GM18502 (cell line): Measurements from ENCODE around the gene SCRN2.

Source experiments
- ATAC-seq: cut with Tn5 transposase; IDR thresholded peaks from one replicate; pipeline ENCODE4 v1.9.1; 2021; ENCODE audit warnings: mild to moderate bottlenecking; ENCODE audit not compliant: unreplicated experiment, poor library complexity

The SCRN2 gene

DNA sequence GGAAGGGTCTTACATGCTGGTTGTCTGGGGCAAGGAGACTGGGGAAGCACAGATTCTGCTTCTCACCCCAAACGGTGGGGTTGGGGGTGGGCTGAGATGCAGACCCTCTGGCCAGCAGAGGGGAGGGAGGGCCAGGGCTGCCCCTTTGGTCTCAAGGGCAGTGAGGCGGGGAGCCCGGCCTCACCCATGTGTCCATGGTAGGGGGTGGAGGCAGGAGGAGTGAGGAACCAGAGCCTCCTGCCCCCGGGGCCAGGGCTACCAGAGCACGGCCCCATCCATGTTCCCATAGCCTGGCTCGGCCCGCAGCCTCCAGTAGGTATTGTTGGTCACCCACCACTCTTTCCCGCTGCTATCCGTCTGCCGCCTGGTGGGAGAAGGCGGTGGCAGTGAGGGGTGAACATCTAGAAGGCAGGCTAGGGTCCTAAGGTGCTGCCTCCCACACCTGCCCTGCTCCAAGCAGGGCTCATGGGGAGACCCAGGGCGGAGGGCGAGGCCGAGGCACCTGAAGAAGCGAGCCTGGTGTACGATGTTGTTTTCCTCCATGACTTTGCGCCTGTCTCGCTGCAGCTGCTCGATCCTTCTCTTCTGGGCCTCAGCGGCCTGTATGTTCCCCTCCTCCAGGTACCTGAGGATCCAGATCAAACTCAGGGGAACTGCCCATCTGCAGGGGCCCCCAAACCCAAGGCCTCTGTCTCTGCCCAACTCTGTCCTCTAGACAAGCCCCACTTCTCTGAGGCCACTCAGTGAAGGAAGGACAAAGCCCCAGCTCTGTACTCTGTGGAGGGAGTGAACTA lies 32.8 kb downstream of the SCRN2 start:
- no peak for ATAC-seq

DNA sequence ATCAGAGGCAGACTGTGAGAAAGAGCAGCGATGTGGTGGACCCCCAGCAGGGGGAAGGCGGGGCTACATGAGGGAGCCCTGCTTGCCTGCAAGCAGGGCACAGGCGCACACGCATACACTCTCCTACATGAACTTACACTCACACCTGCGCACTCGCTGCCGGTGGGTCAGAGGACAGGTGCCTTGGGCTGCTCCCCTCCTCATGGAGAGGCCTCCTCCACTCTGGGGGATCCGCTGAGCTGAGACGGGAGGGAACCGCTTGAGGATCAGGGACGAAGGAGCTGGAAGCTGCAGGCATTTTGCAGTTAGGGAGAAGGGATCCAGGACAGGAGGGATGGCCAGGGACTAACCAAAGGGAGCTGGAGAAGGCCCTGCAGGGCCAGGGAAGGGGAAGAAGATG lies 33.7 kb downstream of the SCRN2 start:
- no peak for ATAC-seq

DNA sequence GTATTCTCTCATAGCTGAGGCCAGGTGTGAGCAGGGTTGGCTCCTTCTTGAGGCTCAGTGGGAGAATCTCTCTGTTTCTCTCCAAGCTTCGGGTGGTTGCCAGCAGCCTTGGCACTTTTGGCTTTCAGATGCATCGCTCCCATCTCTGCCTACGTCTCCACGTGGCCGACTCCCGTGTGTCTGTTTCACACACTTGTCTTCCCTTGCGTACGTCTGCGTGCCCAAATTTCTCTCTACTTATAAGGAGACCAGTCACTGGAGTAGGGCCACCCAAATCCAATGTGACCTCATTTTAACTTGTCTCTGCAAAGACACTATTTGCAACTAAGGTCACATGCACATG lies 34.2 kb downstream of the SCRN2 start:
- no peak for ATAC-seq

DNA sequence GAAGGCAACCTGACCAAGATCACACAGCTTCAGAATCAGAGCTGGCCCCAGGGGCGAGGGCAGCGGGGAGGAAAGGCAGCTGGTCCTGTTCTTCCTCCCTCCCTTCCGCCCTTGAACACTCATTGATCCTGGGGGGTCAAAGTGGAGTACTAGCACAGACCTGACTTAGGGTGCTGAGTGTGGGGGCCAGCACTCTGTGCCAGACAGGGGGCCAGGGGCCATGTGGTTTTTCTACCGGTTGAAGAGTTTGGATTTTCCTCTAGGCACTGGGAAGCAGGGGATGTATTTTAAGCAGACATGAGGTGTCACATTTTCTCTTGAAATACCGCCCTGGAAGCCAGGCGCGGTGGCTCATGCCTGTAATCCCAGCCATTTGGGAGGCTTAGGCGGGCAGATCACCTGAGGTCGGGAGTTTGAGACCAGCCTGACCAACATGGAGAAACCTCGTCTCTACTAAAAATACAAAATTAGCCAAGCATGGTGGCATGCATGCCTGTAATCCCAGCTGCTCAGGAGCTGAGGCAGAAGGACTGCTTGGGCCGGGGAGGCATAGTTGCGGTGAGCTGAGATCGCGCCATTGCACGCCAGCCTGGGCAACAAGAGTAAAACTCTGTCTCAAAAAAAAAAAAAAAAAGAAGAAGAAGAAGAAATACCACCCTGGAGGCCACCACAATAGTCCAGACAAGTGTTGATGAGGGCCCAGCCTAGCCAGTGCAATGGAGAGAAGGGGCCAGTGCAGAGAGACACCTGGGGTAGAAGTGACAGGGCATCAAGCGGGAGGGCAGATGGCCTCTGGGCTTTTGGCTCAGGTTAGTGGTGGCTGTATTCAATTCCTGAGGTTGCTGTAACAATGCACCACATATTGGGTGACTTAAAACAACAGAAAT lies 34.8 kb downstream of the SCRN2 start:
- ATAC-seq = no peak

DNA sequence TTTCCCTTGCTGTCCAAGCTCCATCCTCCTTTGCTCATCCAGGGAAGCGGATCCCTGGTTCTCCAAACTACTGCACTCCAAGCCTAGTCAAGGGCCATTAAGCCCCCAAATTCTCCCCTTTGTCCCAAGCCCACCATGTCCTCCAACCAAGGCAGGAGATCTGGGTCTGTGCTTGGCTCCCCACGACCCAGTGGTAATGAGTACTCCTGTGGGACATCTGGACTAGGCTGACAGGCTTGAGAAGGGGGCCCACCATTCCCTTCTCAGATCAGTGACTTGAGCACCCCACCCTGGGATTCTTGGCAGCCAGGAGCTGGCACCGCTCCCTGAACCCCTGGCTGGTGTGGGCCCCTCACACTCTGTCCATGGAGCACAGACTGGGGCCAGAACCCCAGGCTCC lies 36.6 kb downstream of the SCRN2 start:
- ATAC-seq = no peak

DNA sequence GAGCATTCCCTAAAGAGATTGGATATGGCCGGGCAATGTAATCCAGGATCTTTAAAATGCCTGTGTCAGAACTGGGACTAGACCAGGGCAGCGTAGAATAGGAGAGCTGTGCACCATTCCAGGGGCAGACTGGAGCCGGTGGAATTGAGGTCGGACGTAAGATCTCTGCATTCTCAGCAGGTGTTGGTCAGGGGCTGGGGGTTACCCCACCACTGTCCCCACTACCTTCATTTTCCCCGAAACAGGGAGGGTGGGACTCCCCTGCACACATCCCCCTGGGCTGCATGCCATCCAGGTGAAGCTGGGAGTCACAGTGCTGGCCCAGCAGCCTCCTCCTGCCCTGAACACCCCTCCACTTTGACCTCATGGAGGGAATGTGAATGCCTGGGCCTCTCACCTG lies 37.3 kb downstream of the SCRN2 start:
- ATAC-seq = no peak

DNA sequence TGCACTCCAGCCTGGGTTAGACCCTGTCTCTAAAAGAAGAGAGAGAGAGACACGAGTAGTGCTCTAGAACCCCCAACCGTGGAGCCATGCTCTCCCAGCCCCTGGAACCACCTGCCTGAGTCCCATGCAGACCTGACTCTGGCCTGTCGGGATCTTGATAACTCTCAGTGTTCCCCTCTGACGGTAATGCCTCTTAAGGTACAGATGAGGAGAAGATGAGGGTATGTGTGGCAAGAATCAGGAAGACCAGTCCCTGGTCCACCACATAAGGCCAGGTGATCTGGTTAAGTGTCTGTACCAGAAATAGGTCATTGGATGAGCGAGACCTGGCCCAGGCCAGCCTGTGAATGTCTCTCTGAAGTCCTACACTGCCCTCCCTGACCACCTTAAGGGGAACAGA lies 37.9 kb downstream of the SCRN2 start:
- ATAC-seq = no peak

DNA sequence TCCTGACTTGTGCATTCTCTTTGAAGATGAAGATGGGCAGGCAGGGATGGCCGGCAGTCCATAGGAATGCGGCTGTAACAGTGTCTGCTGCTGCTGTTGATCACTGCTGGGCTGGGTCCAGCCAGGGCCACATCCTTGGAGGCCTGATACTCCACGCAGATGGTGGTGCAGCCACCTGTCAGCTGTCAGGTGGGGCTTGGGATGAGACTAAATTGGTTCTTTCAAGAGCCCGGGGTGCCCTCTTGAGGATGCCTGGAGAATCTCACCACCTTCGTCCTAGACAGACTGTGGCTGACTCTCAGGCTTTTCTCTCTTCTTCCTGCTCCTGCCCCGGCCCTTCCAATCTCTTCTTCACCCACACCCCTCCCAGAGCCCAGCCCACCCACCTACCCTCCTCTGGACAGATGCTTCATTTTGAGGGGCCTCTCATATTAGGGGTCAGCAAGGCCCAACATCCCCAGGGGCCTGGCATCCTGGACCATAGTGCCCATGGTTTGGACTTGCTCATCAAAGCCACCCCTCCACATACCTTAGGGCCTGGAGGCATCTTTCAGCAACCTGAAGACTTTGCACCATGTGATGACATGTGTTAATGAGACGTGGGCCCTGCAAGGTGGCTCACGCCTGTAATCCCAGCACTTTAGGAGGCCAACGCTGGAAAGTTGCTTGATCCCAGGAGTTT lies 38.6 kb downstream of the SCRN2 start:
- ATAC-seq = no peak

DNA sequence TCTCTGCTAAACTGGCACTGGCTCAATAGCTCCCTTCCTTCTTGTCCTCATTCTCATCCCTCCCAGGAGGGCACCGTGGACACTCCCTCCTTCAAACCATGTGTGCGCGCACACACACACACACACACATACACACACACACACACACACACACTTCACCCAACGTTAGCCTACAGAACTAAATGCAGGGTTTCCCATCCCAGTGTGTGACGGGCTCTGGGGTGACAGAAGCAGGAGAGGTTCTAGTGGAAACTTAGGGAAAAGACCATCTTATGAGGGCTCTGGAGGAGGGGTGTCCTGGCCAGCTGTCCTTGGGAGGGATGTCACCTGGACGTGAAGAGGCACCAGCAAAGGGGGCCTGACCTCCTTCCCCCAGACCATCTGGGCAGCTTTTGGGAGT lies 39.2 kb downstream of the SCRN2 start:
- no peak for ATAC-seq

DNA sequence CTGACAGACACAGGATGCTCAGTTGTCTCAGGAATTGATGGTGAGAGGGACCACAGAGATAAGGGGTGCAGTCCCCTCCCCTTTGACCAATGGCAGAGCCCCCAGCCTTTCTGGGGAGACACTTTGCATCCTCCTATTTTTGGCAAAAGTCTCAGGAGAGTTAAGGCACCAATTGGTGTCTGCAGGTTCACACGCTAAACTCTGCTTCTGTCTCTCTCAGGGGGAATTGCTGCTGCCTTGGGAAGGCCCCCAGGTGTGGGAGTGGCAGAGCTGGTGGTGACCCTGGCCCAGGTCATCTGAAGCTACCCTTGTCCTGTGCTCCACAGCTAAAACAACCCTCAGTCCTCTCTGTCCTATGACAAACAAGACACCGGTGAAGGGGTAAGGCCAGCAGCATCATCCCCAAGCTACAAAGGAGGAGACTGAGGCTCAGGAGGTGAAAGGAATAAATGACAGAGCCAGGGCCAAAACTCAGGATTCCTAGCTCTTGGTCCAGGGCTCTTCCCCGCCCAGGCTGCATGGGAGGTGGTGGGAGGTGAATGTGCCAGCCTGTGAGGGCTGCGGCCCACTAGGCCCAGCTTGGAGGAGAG lies 39.8 kb downstream of the SCRN2 start:
- ATAC-seq = no peak

DNA sequence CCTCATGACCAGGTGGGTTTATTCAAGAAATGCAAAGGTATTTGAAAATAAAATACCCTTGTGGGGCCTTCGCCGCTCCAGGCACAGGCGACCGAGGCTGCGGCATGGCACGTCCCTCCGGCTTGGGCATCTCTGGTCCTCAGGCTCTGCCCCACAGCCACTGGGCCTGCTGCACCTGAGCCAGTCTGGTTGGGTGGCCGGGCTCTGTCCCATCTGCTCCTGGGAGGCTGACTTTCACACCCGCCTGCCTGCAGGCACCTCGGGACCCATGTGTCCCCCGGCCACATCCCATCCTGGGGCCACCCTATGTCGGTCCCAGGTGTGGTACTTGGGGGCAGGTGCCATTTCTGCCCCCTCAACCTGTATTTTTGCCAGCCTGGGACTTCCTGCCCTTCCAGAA lies 40.4 kb downstream of the SCRN2 start:
- ATAC-seq = no peak

DNA sequence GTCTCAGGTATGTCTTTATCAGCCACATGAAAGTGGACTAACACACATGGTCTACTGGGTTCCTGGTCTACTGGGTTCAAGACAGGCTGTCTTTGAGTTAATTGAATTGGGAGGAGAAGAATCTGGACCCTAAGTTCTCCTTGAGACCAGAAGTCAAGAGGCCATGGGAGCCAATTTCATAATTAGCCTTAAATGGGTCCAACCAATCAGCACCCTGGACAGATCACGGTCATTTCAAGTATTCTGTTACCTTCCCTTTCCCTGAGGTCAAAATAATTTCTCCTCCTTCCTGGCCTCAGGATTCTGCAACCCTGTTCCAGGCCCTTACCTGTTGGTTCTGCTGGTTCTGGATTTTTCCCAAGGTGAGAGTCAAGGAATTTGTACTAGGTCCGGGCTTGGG lies 43.3 kb downstream of the SCRN2 start:
- no peak for ATAC-seq

DNA sequence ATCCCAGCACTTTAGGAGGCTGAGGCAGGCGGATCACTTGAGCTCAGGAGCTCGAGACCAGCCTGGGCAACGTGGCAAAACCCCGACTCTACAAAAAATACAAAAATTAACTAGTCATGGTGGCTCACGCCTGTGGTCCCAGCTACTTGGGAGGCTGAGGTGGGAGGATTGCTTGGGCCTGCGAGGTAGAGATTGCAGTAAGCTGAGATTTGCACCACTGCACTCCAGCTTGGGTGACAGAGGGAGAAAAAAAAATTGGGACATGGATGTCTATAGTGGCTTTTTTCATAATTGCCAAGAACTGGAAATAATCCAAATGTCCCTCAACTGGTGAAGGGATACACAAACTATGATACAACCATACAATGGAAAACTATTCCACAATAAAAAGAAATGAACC lies 48.1 kb downstream of the SCRN2 start:
- no peak for ATAC-seq

DNA sequence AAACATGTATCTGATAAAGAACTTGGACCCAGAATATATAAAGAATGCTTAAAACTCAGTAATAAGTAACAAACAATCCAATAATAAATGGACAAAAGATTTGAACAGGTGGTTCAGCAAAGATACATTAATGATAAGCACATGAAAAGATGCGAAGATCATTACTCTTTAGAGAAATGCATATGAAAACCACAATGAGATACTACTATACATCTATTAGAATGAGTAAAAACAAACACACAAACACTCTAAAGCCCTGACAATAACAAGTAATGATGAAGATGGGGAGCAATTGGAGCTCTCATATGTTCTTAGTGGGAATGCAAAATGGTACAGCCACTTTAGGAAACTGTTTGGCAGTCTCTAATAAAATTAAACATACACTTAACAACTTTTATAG lies 48.6 kb downstream of the SCRN2 start:
- ATAC-seq = no peak

DNA sequence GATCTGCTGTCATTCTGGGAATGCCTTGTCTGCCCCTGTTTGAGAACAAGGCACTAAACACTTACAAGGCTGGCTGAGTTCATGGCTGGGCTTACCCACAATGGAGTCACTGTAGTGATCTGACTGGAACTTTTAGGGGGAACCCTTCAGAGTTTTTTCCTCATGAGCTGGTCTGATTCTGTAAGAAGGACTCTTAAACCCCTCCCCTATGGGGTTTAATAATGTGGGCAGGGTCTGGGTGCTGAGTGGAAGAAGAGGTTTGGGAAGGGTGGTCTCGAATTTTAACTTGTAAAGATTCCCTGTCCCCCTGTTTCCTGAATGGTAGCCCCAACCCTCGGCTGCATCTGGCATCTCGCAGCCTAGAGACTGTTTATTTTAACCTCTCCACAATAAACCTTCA lies 50.0 kb downstream of the SCRN2 start:
- no peak for ATAC-seq

DNA sequence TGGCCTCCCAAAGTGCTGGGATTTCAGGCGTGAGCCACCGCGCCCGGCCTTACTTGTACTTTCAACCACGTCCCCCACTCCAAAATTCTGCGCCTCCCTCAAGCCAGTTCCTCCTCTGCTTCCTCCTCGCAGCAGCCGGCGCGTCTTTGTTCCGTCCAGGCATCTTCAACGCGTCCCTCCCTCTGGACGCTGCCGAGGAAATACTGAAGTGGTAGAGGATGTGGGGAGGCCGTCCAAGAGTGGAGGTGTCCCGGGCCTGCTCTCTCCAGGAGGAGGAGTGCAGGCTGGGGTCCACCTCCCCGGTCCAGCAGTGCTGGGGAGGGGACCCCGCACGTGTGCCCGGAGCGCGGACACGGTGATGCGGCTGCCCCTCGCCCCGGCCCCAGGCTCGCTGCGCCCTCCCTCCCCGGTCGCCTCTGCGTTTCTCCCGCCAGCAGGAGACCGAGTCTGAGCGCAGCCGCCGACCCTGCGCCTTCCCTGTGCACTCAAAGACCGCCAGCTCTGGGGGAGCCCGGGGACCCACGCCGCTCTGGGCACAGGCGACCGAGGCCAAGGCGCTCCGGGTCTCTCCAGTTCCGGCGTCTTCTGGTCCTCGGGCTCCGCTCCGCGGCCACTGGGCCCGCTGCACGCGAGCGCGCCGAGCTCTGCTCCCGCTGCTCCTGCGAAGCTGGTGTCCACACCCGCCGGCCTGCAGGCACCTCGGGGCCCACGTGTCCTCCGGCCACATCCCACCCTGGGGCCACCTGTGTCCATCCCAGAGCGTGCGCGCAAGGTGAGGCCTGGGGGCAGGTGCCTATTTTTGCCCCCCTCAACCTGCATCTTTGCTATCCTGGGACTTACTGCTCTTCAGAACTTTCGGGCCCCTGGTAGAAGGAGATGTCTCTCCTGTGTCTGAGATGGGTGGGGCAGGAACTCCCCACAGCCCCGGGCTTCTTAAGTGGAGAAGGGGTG lies 51.2 kb downstream of the SCRN2 start:
- no peak for ATAC-seq
